Astrocyte (in vitro differentiated cells and primary cell): ENCODE results near the gene PRKG1. TPM values are rescaled to one million over a fixed set of nuclear protein-coding genes. Genes with fewer than 3 reads are reported as not detected.

ENCODE experiments used
- DNase-seq: peaks from one replicate; pipeline ENCODE4 v3.0.0-alpha.2; 2010; ENCODE audit warnings: low read depth
- FAIRE-seq: peaks from 2 replicates; lab custom pipeline; 2011; peaks lifted over from hg19 to GRCh38; lab: Jason Lieb, UNC
- H2AFZ ChIP-seq: 2 replicates; pipeline ENCODE4 v1.6.0; 2012; ENCODE audit warnings: low read depth, low read length, inconsistent platforms
- H3K27ac ChIP-seq: 2 replicates; pipeline ENCODE4 v1.5.1; 2011; ENCODE audit warnings: low read depth, low read length, inconsistent platforms
- H3K27me3 ChIP-seq: 2 replicates; pipeline ENCODE4 v1.6.0; 2011; ENCODE audit warnings: low read length, inconsistent platforms; ENCODE audit not compliant: insufficient read depth
- H3K36me3 ChIP-seq: 2 replicates; pipeline ENCODE4 v1.5.1; 2011; ENCODE audit warnings: low read length, inconsistent platforms; ENCODE audit not compliant: insufficient read depth
- H3K4me1 ChIP-seq: 2 replicates; pipeline ENCODE4 v1.5.1; 2011; ENCODE audit warnings: low read length, inconsistent platforms; ENCODE audit not compliant: insufficient read depth
- H3K4me2 ChIP-seq: 2 replicates; pipeline ENCODE4 v1.6.0; 2012; ENCODE audit warnings: low read length, inconsistent platforms
- H3K4me3 ChIP-seq: 2 replicates; pipeline ENCODE4 v1.5.1; 2011; ENCODE audit warnings: low read depth, mild to moderate bottlenecking, low read length, inconsistent platforms; ENCODE audit not compliant: insufficient read depth
- H3K79me2 ChIP-seq: 2 replicates; pipeline ENCODE4 v1.6.0; 2012; ENCODE audit warnings: mild to moderate bottlenecking, low read length, inconsistent platforms; ENCODE audit not compliant: insufficient read depth
- H3K9ac ChIP-seq: 2 replicates; pipeline ENCODE4 v1.6.0; 2012; ENCODE audit warnings: mild to moderate bottlenecking, low read length, inconsistent platforms
- H3K9me3 ChIP-seq: 2 replicates; pipeline ENCODE4 v1.5.1; 2012; ENCODE audit warnings: low read depth, mild to moderate bottlenecking, low read length, inconsistent platforms; ENCODE audit not compliant: insufficient read depth
- H4K20me1 ChIP-seq: 2 replicates; pipeline ENCODE4 v1.6.0; 2012; ENCODE audit warnings: low read length, inconsistent platforms; ENCODE audit not compliant: insufficient read depth
- H3K27ac Mint-ChIP-seq: one replicate; pipeline ENCODE4 v1.8.0; 2021; ENCODE audit warnings: mild to moderate bottlenecking, mixed read lengths; ENCODE audit not compliant: unreplicated experiment
- H3K27me3 Mint-ChIP-seq: one replicate; pipeline ENCODE4 v1.8.0; 2021; ENCODE audit warnings: low read depth, mixed read lengths; ENCODE audit not compliant: unreplicated experiment
- H3K36me3 Mint-ChIP-seq: one replicate; pipeline ENCODE4 v1.8.0; 2021; ENCODE audit warnings: low read depth, mixed read lengths; ENCODE audit not compliant: unreplicated experiment
- H3K4me1 Mint-ChIP-seq: one replicate; pipeline ENCODE4 v1.8.0; 2021; ENCODE audit warnings: low read depth, mixed read lengths; ENCODE audit not compliant: unreplicated experiment
- H3K4me3 Mint-ChIP-seq: one replicate; pipeline ENCODE4 v1.8.0; 2021; ENCODE audit warnings: mild to moderate bottlenecking, moderate library complexity, mixed read lengths; ENCODE audit not compliant: unreplicated experiment
- H3K9me3 Mint-ChIP-seq: one replicate; pipeline ENCODE4 v1.8.0; 2021; ENCODE audit warnings: mild to moderate bottlenecking, mixed read lengths; ENCODE audit not compliant: unreplicated experiment
- EZH2 ChIP-seq: IDR thresholded peaks from 2 replicates; pipeline ENCODE4 v1.6.1; 2012; ENCODE audit warnings: mild to moderate bottlenecking, low read length, inconsistent platforms; ENCODE audit not compliant: insufficient read depth
- total RNA-seq: library from RNA; stranded (reverse); gene quantifications from 2 replicates; pipeline ENCODE4 v1.2.1, GENCODE V29; 2021
- TF ChIP-seq, protein P1 (sequence below): IDR thresholded peaks from 2 replicates; pipeline ENCODE4 v1.5.1; 2011; ENCODE audit warnings: low read depth, mild to moderate bottlenecking, inconsistent platforms, low read length, moderate library complexity; ENCODE audit not compliant: insufficient read depth

PRKG1 gene
- total RNA-seq, 1 donor from 2014 or later, result 3.1 TPM

DNA sequence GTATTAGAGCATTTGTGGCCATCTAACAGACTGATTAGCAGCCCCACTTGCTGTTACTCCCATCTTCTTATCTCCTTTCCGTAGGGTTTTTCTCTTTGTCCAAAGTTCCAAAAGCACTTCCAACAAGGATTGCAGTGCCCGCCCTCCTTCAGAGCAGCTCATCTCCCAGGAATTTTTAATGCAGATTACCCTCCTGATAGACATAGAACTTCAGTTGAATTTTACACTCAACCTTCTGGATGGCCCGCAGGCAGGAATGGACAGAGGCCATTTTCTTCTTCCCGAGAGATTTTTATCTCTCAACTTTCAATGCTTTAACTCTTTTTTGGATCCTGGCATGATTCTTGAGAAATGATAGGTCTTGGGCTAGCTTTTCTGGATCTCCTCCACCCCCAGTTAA, 23.3 kb downstream of the PRKG1 start:
- TF ChIP-seq, protein P1, sequence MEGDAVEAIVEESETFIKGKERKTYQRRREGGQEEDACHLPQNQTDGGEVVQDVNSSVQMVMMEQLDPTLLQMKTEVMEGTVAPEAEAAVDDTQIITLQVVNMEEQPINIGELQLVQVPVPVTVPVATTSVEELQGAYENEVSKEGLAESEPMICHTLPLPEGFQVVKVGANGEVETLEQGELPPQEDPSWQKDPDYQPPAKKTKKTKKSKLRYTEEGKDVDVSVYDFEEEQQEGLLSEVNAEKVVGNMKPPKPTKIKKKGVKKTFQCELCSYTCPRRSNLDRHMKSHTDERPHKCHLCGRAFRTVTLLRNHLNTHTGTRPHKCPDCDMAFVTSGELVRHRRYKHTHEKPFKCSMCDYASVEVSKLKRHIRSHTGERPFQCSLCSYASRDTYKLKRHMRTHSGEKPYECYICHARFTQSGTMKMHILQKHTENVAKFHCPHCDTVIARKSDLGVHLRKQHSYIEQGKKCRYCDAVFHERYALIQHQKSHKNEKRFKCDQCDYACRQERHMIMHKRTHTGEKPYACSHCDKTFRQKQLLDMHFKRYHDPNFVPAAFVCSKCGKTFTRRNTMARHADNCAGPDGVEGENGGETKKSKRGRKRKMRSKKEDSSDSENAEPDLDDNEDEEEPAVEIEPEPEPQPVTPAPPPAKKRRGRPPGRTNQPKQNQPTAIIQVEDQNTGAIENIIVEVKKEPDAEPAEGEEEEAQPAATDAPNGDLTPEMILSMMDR, result no peak
- no peak for TF ChIP-seq EZH2
- no peak overlapping the region for H3K4me2 ChIP-seq
- H4K20me1 ChIP-seq, result no peaks in the 10 kb centered on the region
- H3K27me3 Mint-ChIP-seq, result no peaks in the 10 kb centered on the region
- no peak overlapping the region for H3K27ac Mint-ChIP-seq
- H3K9me3 Mint-ChIP-seq, result no peaks in the 10 kb centered on the region
- no peak overlapping the region for H3K4me3 ChIP-seq
- FAIRE-seq (no peak), DNase-seq (no peak)
- no peak overlapping the region for H2AFZ ChIP-seq
- no peaks in the 10 kb centered on the region for H3K36me3 ChIP-seq
- no peaks in the 10 kb centered on the region for H3K27me3 ChIP-seq
- H3K9ac ChIP-seq, result no peak overlapping the region
- H3K79me2 ChIP-seq, result no peaks in the 10 kb centered on the region
- no peak overlapping the region for H3K27ac ChIP-seq
- no peaks in the 10 kb centered on the region for H3K4me1 Mint-ChIP-seq
- H3K36me3 Mint-ChIP-seq, result no peaks in the 10 kb centered on the region
- H3K4me3 Mint-ChIP-seq, result no peak overlapping the region
- H3K9me3 ChIP-seq, result no peaks in the 10 kb centered on the region
- H3K4me1 ChIP-seq, result no peaks in the 10 kb centered on the region

DNA sequence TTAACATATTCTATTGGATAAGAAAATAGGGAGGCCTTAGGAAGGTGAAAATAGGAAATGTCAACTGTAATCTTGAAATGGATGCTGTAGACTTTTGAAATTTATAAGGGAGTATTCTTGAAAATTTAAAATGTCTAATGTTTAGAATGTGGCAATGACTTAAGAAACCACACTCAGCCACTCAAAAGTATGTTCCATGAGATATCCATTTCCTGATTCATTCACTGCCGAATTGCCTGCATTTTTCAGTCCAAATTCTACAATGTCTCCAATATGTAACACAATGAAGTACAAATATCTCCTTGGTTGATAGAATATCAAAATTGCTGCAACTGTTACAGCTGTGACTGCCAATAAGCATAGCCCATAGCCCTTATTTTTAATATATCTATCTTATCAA, 25.9 kb downstream of the PRKG1 start:
- H3K4me1 Mint-ChIP-seq, result no peaks in the 10 kb centered on the region
- no peaks in the 10 kb centered on the region for H4K20me1 ChIP-seq
- no peak overlapping the region for H3K4me3 Mint-ChIP-seq
- no peak overlapping the region for H3K27ac Mint-ChIP-seq
- FAIRE-seq, result no peak
- no peaks in the 10 kb centered on the region for H3K36me3 Mint-ChIP-seq
- no peak overlapping the region for H3K4me3 ChIP-seq
- H2AFZ ChIP-seq, result no peak overlapping the region
- no peaks in the 10 kb centered on the region for H3K27me3 Mint-ChIP-seq
- DNase-seq, result no peak
- no peak overlapping the region for H3K27ac ChIP-seq
- H3K79me2 ChIP-seq, result no peaks in the 10 kb centered on the region
- no peaks in the 10 kb centered on the region for H3K4me1 ChIP-seq
- no peak overlapping the region for H3K9ac ChIP-seq
- no peaks in the 10 kb centered on the region for H3K9me3 Mint-ChIP-seq
- TF ChIP-seq, protein P1, result no peak
- TF ChIP-seq EZH2, result no peak
- no peaks in the 10 kb centered on the region for H3K27me3 ChIP-seq
- no peak overlapping the region for H3K4me2 ChIP-seq
- H3K36me3 ChIP-seq, result no peaks in the 10 kb centered on the region
- no peaks in the 10 kb centered on the region for H3K9me3 ChIP-seq

DNA sequence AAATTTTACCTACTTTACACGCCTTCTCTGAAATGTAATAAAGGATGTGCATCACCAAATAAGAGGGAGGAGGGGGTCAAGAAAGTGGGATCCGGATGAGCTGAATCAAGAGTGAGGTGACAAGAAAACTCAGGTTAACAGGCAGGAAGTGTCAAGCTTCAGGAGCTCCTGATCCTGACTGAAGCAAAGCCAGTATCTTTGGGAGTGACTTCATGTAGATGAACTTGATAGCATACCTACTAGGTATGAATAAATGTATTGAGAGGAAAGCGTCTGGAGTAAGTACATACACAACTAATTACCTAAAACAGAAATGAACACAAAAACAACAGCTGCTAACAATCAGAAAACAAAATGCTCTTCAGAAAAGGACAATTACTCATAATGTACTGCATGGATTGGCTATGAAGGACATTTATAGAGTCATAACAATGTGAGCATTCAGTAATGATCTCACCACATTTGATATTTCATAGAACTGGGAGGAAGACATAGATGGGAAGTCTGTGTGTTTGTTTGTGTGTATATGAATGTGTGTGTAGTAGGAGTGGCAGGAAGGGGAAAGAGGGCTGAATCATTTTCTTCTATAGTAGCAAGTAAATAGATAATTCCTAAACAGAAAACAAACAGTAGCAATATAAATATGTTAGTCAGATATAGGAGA, 29.4 kb downstream of the PRKG1 start:
- no peaks in the 10 kb centered on the region for H3K4me1 Mint-ChIP-seq
- H3K9me3 Mint-ChIP-seq, result no peaks in the 10 kb centered on the region
- Histone ChIP-seq H3K9ac (no peak overlapping the region), H3K4me1 (no peaks in the 10 kb centered on the region), H3K4me2 (no peak overlapping the region), H3K27me3 (no peaks in the 10 kb centered on the region), H3K27ac (no peak overlapping the region), H4K20me1 (no peaks in the 10 kb centered on the region), H3K79me2 (no peaks in the 10 kb centered on the region), H3K9me3 (no peaks in the 10 kb centered on the region), H3K36me3 (no peaks in the 10 kb centered on the region), H2AFZ (no peak overlapping the region), H3K4me3 (no peak overlapping the region)
- H3K27ac Mint-ChIP-seq, result no peak overlapping the region
- FAIRE-seq (peak; percentile 63), DNase-seq (no peak)
- TF ChIP-seq EZH2, result no peak
- TF ChIP-seq, protein P1, result no peak
- H3K27me3 Mint-ChIP-seq, result no peaks in the 10 kb centered on the region
- H3K4me3 Mint-ChIP-seq, result no peak overlapping the region
- H3K36me3 Mint-ChIP-seq, result no peaks in the 10 kb centered on the region
